ENCODE measurements around the gene HSD11B1.

HSD11B1 gene

DNA sequence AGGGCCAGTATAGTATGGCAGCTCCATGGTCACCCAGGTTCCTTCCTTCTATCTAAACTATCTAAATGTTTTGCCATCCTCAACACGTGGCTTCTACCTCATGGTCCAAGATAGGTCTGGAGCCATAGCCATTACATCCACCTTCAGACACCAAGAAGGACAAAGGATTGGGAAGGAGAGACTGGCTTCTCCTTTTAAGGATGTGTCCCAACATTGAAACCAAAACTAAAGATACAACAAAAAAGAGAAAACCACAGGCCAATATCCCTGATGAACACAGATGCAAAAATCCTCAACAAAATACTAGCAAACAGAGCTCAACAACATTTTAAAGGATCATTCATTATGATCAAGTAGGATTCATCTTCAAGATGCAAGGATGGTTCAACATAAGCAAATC, 24.8 kb downstream of the HSD11B1 start:
- H3K27me3 Mint-ChIP-seq = no peaks in the 10 kb centered on the region
- no peaks in the 10 kb centered on the region for H3K9me3 Mint-ChIP-seq
- no peak overlapping the region for H3K4me3 Mint-ChIP-seq
- no peak overlapping the region for H3K27ac Mint-ChIP-seq
- ATAC-seq = no peak
- H3K36me3 Mint-ChIP-seq = no peaks in the 10 kb centered on the region
- peaks cover 16% of the 10 kb centered on the region for H3K4me1 Mint-ChIP-seq

DNA sequence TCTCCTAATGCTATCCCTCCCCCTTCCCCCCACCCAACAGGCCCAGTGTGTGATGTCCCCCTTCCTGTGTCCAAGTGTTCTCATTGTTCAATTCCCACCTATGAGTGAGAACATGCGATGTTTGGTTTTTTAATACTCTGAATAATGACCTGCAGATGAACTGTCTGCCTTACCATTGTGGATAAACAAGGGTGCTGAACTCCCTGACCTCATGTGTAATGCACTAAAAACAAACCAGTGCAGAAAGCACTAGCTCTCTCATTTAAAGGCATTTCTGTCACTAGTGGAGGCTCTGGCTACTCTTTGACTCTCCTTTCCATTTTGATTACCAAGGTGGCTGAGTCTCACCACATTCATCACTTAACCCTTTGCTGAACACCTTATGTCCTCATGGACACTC, 28.1 kb downstream of the HSD11B1 start:
- no peak for ATAC-seq
- Mint-ChIP-seq H3K4me3 (no peak overlapping the region), H3K36me3 (no peaks in the 10 kb centered on the region), H3K4me1 (peaks cover 36% of the 10 kb centered on the region), H3K27me3 (no peaks in the 10 kb centered on the region), H3K27ac (no peak overlapping the region), H3K9me3 (no peaks in the 10 kb centered on the region)

DNA sequence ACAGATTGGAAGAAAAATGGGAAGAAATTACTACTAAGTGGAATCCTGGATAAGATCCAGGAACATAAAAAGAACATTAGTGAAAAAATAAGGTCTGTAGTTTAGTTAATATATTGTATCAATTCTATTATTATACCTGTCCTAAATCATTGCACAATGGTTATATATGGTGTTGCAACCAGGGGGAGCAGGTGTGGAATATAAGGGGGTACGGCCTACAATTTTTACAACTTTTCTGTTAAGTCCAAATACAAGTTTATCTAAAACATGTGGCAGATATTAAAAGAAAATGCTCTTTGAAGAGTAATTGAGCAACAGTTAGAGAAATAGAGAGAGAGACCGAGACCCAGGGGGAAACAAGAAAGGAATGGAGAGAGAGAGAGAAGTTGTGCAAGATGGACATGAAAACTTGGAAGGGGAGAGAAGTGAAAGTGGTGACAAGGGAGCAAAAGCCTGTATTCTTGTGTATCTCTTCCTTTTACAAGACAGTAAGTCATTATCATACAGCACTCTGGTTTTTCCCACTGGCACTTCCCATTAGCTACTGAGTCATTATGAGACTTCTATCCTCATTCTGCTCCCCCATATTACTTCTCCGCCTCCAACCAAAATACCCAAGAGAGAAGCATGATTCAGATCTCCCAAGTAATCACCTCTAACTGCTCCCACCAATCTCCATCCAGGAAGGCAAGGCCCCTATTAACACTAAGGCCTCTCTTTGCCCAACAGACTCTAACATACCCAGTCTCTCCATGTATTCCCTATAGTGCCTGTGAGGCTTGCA, 29.0 kb downstream of the HSD11B1 start:
- H3K27me3 Mint-ChIP-seq = no peaks in the 10 kb centered on the region
- no peak overlapping the region for H3K27ac Mint-ChIP-seq
- peaks cover 36% of the 10 kb centered on the region for H3K4me1 Mint-ChIP-seq
- no peaks in the 10 kb centered on the region for H3K36me3 Mint-ChIP-seq
- no peaks in the 10 kb centered on the region for H3K9me3 Mint-ChIP-seq
- no peak overlapping the region for H3K4me3 Mint-ChIP-seq
- ATAC-seq = no peak

DNA sequence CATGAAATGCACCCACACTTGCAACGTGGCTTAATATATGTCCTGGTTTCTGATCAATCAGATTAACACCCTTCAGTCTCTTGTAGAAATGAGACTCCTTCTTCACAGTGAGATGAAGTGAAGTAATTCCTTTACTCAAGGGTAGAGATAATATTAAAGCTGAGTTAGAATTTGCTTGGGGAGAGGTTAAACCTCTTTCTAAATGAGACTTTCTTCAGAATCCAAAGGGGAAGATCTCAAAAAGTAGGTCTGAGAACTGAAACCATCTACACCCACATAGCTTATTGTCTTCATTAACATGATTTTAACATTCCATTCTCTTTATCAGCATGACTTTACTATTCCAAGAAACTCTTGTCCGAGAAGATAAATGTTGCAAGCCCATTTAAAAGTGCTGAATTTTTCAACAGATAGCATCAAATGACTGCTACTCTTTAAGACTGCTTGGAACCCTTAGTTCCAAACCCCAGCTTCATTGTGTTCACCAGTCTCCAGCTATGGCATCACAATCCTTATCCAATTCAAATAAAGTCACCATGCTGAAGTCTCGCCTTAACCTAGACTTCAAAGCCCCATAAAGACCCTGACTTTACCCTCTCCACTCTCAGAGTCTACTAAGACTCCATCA, 32.0 kb downstream of the HSD11B1 start:
- no peaks in the 10 kb centered on the region for H3K9me3 Mint-ChIP-seq
- ATAC-seq = peak; percentile 41

DNA sequence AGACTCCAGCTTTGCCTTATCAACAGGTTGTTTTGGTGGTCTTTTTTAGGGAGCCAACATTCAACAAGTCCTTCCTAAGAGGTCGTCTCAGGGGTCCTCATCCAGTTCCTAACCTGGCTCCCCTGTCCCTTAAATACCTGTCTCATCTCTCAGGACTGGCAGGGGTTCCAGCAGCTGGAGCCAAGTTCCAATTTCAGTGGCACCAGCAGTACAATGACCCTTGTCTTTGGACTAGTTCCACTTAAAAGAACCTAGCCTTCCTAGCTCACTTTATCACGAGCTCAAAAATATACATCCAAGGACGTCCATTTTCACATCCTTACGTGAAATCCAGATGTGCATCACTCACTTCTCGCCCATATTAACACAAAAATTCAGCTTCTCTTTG, 32.5 kb downstream of the HSD11B1 start:
- Mint-ChIP-seq H3K4me3 (no peak overlapping the region), H3K27me3 (no peaks in the 10 kb centered on the region), H3K27ac (peak overlapping the region; percentile 18), H3K36me3 (no peaks in the 10 kb centered on the region), H3K4me1 (peaks cover 36% of the 10 kb centered on the region), H3K9me3 (no peaks in the 10 kb centered on the region)
- no peak for ATAC-seq

More for the DNA sequence above, 32.0 kb downstream of the HSD11B1 start:
- Mint-ChIP-seq H3K27ac (peak overlapping the region; percentile 18), H3K27me3 (no peaks in the 10 kb centered on the region), H3K36me3 (no peaks in the 10 kb centered on the region), H3K4me3 (no peak overlapping the region), H3K4me1 (peaks cover 36% of the 10 kb centered on the region)

DNA sequence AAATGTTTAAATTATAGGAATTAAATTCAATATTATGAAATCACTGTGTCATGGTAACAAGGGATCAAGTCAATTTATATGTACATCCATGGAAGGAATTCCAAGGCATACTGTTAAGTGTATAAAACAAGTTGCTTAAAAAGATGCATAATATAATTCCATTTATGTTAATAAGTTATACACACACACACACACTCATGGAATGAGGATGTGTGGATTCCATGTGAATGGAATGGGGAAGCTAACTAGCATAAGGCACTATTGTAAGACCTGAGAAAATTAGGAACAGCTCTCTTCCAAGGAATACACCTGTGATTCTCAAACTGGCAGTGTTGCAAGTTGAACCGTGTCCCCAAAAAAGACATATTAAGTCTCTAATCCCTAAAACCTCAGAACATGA, 33.6 kb downstream of the HSD11B1 start:
- Mint-ChIP-seq H3K4me1 (peaks cover 41% of the 10 kb centered on the region), H3K9me3 (no peaks in the 10 kb centered on the region), H3K27me3 (no peaks in the 10 kb centered on the region), H3K36me3 (no peaks in the 10 kb centered on the region), H3K27ac (no peak overlapping the region), H3K4me3 (no peak overlapping the region)
- no peak for ATAC-seq

DNA sequence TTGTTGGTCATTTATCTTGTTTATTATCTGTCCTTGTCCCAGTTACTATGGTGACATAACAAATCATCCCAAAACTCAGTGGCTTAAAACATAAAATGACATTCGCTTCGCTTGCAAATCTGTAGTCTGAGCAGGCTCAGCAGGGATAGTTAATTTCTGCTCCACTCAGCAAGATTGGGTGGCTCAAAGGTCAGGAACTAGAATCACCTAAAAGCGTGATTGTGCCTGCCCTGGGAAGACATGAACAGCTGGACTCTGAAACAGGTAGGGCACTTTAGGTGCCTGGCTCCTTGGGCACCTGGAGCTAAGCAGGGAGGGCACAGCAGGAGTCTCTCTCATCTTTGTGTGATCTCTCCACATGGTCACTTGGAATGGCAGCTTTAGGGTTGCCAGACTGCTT, 36.5 kb downstream of the HSD11B1 start:
- Mint-ChIP-seq H3K9me3 (no peaks in the 10 kb centered on the region), H3K36me3 (no peaks in the 10 kb centered on the region), H3K27me3 (no peaks in the 10 kb centered on the region), H3K27ac (no peak overlapping the region), H3K4me3 (no peak overlapping the region), H3K4me1 (peaks cover 26% of the 10 kb centered on the region)
- no peak for ATAC-seq

DNA sequence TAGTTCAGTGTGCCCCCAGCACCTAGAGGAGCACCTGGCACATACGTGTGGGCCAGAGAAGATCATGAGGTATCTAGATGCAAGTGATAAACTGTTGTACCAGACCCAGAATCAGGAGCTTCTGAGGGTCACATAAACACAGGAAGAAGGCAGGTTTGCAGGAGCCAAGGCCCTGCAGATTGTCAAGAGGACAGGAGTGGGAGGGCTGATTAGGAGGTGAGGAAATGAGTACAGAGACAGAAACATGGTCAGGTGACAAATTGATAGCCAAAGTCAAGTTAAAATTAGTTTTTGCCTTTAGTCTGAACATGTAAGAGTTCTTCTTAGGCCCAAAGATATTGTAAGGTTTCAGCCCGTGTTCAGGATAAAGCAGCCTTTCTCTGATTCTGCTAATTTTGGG, 37.2 kb downstream of the HSD11B1 start:
- no peak overlapping the region for H3K27ac Mint-ChIP-seq

DNA sequence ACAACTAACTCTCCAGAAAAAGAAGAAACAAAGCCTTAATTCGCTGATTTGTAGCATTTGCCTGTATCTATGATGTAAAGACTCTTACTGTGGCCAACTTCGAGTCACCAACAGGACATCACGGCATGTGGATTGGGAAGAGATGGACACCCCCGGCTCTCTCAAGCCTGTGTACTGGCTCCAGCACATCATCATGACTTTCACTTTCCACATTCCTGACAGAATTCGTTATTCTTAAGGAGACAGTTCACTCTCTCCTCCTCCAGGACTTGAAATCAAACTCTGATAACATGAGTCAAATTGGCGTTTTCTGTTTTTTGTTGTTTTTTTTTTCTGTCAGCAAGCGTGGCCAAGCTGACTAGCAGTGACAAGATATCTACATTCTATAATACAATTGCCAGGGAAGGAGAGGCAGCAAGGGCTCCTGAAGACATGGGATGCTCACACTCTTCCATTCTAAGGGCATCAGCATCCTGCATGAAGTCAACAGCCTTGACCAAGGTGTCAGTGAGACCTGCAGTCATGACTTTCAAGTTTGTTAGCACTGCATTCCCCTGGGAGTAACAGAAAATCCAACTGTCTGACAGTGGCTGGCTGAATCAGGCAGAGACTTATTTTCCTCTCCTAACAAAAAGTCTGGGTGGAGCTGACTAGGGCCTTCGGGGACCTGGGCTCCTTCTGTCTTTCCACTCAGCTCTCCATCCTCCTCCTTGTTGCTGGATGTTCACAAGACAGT, 37.9 kb downstream of the HSD11B1 start:
- Mint-ChIP-seq H3K4me3 (no peak overlapping the region), H3K9me3 (no peaks in the 10 kb centered on the region), H3K27me3 (no peaks in the 10 kb centered on the region), H3K36me3 (no peaks in the 10 kb centered on the region), H3K4me1 (peaks cover 25% of the 10 kb centered on the region), H3K27ac (peak overlapping the region; percentile 51)
- ATAC-seq = peak; percentile 13

More for the DNA sequence above, 37.2 kb downstream of the HSD11B1 start:
- peaks cover 23% of the 10 kb centered on the region for H3K4me1 Mint-ChIP-seq
- no peak for ATAC-seq
- no peaks in the 10 kb centered on the region for H3K9me3 Mint-ChIP-seq
- H3K4me3 Mint-ChIP-seq = no peak overlapping the region
- H3K36me3 Mint-ChIP-seq = no peaks in the 10 kb centered on the region
- no peaks in the 10 kb centered on the region for H3K27me3 Mint-ChIP-seq

DNA sequence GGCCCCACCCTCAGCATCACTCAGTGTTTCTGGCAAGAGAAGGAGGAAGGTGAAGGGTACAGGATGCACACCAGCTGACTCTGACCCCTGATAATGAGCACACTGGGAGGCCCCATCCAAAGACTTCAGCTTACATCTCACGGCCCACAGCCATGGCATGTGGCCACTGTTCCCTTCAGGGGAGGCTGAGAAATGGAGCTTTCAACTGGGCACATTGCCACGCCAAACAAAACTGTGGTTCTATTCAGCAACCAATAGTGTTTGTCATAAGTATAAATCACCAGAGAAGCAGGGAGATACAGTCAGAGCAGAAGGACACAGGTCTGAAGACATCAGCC, 38.5 kb downstream of the HSD11B1 start:
- Mint-ChIP-seq H3K27ac (peak overlapping the region; percentile 51), H3K4me3 (no peak overlapping the region), H3K9me3 (no peaks in the 10 kb centered on the region), H3K27me3 (no peaks in the 10 kb centered on the region), H3K4me1 (peaks cover 30% of the 10 kb centered on the region), H3K36me3 (no peaks in the 10 kb centered on the region)
- ATAC-seq = no peak

DNA sequence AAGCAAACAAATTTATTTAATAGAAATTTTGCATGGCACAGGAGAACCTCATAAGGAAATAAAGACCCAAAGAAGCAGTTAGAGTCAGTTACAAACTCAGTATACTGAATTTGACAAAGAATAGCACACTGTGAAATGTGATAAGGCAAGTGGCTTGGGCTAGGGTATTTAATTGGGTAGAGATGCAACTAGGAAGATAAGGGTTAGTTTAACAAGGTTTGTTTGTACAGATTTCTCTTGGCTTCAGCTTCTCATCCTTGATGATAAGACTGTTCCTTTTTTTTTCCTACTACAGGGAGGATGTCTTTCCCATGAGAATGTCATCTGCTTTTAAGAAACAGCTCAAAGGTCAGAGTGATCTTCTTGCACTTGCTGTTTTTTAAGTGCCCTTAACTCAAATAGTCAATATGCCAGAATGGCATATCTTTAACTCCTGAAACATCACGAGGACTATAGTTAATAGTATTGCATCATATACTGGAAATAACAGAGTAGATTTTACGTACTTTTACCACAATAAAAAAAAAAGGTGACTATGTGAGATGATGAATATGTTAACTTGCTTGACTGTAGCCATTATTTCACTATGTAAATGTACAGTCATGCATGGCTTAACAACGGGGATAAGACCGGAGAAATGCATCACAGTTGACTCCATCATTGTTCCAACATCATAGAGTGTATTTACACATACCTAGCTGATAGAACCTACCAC, 42.0 kb downstream of the HSD11B1 start:
- Mint-ChIP-seq H3K36me3 (no peaks in the 10 kb centered on the region), H3K27me3 (no peaks in the 10 kb centered on the region), H3K4me1 (peaks cover 47% of the 10 kb centered on the region), H3K9me3 (no peaks in the 10 kb centered on the region), H3K27ac (peak overlapping the region; percentile 78), H3K4me3 (no peak overlapping the region)
- ATAC-seq = no peak

DNA sequence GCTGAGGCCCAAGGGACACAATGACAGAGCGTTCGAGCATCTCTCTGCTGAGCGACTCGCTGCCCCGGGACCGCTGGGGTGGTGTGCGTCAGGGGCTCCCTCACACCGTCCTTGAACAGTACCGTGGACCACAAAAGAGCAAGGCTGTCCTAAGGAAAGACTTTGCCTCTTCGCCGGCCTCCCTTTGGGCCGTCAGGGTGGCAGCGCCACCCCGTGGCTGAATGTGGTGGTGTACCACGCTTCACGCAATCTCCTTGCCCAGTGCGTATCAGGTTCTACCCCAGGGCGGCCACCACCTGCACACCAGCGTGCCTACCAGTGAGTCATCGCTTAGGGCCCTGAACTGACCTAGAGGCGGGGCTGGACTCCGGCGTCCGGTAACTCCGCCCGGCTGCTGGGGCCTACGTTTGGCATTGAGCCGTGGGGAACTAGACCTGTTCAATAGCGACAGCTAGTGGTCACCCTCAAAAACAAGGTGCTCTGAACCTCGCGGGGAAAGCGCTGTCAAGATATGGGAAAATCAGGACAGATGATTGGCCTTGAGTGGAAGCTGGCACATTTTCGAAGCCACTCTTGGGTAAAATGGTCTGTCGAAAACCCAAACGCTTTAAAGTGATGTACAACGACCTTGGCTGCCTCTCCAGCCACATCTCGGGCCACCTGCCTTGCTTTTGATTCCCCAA, 43.1 kb downstream of the HSD11B1 start:
- Mint-ChIP-seq H3K4me1 (peaks cover 55% of the 10 kb centered on the region), H3K27me3 (no peaks in the 10 kb centered on the region), H3K9me3 (no peaks in the 10 kb centered on the region), H3K27ac (peak overlapping the region; percentile 78), H3K36me3 (no peaks in the 10 kb centered on the region), H3K4me3 (peak overlapping the region; percentile 80)
- peak; percentile 97 for ATAC-seq

DNA sequence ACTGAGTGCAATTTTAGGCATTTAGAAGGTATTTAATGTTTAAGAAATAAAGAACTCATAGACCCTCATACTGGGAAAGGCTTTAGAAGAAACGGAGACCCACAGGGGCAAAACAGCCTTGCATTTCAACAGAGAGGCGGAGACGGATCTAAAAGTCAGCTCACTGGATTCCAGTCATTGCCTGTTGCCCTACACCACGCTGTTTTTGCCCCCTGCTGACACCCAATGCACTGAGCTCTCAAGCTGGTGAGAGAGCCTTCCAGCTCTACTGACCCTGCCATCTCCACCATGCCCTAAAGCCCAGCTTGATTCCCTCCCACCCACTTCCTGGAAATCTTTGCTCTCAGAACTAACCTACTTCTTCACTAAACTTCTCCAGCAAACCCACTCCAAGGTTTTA, 44.0 kb downstream of the HSD11B1 start:
- Mint-ChIP-seq H3K4me3 (no peak overlapping the region), H3K27me3 (no peaks in the 10 kb centered on the region), H3K36me3 (no peaks in the 10 kb centered on the region), H3K4me1 (peaks cover 46% of the 10 kb centered on the region), H3K9me3 (no peaks in the 10 kb centered on the region), H3K27ac (peak overlapping the region; percentile 78)
- ATAC-seq = no peak

DNA sequence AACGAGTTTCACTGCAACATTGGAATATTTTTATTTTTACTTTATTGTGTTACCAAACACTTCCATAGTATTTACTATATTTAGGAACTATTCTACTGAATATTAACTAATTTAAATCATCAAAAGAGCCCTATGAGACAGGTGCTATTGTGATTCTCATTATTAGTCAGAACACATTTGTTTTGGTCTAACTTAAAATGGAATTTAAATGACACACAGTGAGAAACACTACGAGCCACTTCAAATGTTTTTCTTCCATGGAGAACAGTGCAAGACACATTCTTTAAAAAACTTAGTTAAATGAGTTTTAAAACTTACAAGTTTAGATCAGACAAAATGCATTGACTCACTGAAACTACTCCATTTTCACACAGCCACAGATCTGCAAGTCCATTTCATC, 44.6 kb downstream of the HSD11B1 start:
- peaks cover 44% of the 10 kb centered on the region for H3K4me1 Mint-ChIP-seq
- H3K4me3 Mint-ChIP-seq = no peak overlapping the region
- H3K9me3 Mint-ChIP-seq = no peaks in the 10 kb centered on the region
- ATAC-seq = no peak
- H3K27me3 Mint-ChIP-seq = no peaks in the 10 kb centered on the region
- no peak overlapping the region for H3K27ac Mint-ChIP-seq
- no peaks in the 10 kb centered on the region for H3K36me3 Mint-ChIP-seq

Data from stimulated activated memory B cell treated with anti-CD40 and anti-IgM and Interleukin-4, amounts not matched to agents 10 μg/mL and 1 μg/mL and 100 μg/mL, for 72 hours (primary cell).